Upper lobe of left lung (tissue), 4 donors: ENCODE results near the gene CHST11.

ENCODE experiments used
- POLR2A ChIP-seq, 4 donors: fragments of 450-650 bp; IDR thresholded peaks; one replicate each; pipeline ENCODE4 v1.5.1; 2016 to 2017; ENCODE audit warnings: antibody characterized with exemption in 4 of 4, mild to moderate bottlenecking in 2 of 4
- TF ChIP-seq, protein P1 (sequence below), 6 experiments: fragments of 450-650 bp in 4 of 6; fragments of 200-600 bp in 2 of 6; sonication (generic) in 2 of 6; IDR thresholded peaks; one replicate each; pipeline ENCODE4 v1.5.1; 2016 to 2019; ENCODE audit warnings: antibody characterized with exemption in 6 of 6

DNA sequence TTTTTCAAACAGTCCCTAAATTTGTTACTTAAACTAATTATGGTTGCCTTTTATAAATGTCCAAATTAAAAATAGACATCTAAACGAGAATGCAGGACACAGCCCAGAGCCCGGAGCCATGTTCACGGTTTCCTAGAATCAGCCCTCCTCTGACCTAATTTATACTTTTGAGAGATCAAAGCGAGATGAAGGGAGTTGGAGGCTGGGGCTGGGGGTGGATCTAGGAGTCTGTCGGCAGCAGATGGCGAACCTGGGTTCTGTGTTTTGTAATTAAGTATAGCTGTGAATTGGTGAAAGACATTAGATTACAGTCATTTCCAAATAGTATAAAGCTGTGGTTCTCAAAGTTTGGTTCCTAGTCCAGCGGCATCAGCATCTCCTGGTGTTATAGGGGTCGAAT lies 291.2 kb downstream of the CHST11 start:
- TF ChIP-seq, protein P1, sequence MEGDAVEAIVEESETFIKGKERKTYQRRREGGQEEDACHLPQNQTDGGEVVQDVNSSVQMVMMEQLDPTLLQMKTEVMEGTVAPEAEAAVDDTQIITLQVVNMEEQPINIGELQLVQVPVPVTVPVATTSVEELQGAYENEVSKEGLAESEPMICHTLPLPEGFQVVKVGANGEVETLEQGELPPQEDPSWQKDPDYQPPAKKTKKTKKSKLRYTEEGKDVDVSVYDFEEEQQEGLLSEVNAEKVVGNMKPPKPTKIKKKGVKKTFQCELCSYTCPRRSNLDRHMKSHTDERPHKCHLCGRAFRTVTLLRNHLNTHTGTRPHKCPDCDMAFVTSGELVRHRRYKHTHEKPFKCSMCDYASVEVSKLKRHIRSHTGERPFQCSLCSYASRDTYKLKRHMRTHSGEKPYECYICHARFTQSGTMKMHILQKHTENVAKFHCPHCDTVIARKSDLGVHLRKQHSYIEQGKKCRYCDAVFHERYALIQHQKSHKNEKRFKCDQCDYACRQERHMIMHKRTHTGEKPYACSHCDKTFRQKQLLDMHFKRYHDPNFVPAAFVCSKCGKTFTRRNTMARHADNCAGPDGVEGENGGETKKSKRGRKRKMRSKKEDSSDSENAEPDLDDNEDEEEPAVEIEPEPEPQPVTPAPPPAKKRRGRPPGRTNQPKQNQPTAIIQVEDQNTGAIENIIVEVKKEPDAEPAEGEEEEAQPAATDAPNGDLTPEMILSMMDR (IDR thresholded peaks at IDR 0.05) = no peak
- TF ChIP-seq POLR2A (IDR thresholded peaks at IDR 0.05) = no peak
